ENCODE results near the gene MYL7. TPM values are rescaled to one million over a fixed set of nuclear protein-coding genes. Genes with fewer than 3 reads are reported as not detected.

Gene MYL7
- total RNA-seq, 1 donor from 2014 or later = 21.4 TPM

DNA sequence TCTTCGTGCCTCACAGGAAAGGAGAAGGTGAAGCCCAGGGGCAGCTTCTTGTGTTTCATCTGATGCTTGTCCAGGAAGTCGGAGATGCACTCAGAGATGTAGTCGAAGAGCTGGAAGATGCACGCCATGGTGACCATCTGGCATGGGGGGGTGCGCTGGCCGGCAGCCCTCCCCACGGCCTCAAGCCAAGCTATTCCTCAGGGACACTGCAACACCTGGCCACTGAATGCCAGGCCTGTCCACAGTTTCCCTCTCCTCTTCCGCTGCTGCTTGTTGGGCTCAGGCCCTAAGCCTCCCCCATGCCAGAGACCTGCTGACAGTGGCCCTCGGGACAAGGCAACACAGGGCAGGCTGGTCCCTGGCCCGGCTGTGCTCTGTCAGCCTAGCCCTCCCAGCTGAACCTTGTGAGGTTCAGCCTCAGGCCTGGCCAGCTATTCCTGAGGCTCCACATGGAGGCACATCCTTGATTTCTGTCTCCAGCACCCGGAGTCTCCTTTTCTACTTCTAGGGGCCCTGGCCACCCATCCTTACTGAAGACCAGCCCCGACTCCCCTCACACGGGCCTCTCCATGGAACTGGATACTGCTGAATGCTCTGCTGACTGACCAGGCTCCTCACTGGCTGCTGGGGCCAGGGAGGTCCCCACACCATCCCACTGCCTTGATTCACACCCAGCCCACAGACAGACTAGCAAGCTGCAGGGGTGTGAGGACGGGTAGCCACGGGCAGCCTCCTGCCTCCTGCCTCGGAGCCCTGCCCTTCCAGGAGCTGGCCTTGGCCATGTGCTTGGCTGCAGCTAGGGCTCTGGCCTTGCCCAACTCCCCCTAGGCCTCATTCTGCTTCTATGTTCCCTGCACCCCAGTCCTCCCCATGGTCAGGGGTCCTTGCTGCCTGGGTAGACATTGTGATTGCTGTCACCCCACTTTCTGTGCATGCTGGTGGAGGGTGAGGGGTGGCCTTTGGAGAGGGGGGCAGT is 10.1 kb upstream of the MYL7 start:
- H3K9me3 ChIP-seq (ENCODE audit: control insufficient read depth in 3 of 3, low read length in 3 of 3) = no peaks in the 10 kb centered on the region
- peaks cover 0 to 7% (median 6%) of the 10 kb centered on the region in 3 donors for H3K4me1 ChIP-seq (ENCODE audit: control insufficient read depth in 3 of 3, insufficient read depth in 3 of 3, low read length in 3 of 3)
- no peak overlapping the region for H3K27ac ChIP-seq (ENCODE audit: low read depth, low read length)
- no peaks in the 10 kb centered on the region for H3K36me3 ChIP-seq (ENCODE audit: control insufficient read depth in 3 of 3, insufficient read depth in 3 of 3, low read length in 3 of 3)
- H3K4me3 ChIP-seq (ENCODE audit: low read length in 3 of 3) = no peak overlapping the region
- H3K27me3 ChIP-seq (ENCODE audit: control insufficient read depth in 3 of 3, insufficient read depth in 3 of 3, low read length in 3 of 3) = peaks cover 3 to 8% (median 7%) of the 10 kb centered on the region in 3 donors
- peak overlapping the region in 1 of 3 donors; percentile 8 for H3K9ac ChIP-seq (ENCODE audit: low read depth in 1 of 3, low read length in 3 of 3)

- H3K9me3 ChIP-seq (ENCODE audit: control insufficient read depth in 3 of 3, low read length in 3 of 3) = no peaks in the 10 kb centered on the region
- H3K27me3 ChIP-seq (ENCODE audit: control insufficient read depth in 3 of 3, insufficient read depth in 3 of 3, low read length in 3 of 3) = peaks cover 5 to 11% (median 10%) of the 10 kb centered on the region in 3 donors
- H3K4me1 ChIP-seq (ENCODE audit: control insufficient read depth in 3 of 3, insufficient read depth in 3 of 3, low read length in 3 of 3) = peaks cover 0 to 11% (median 11%) of the 10 kb centered on the region in 3 donors
Measured at GRCh38 chr7:44150466-44150832, 9.3 kb upstream of the MYL7 start.

GRCh38 chr7:44149571-44150465 is 8.7 kb upstream of the MYL7 start:
- H3K9ac ChIP-seq (ENCODE audit: low read depth in 1 of 3, low read length in 3 of 3) = no peak overlapping the region
- no peak overlapping the region for H3K27ac ChIP-seq (ENCODE audit: low read depth, low read length)
- H3K4me3 ChIP-seq (ENCODE audit: low read length in 3 of 3) = no peak overlapping the region
- H3K4me1 ChIP-seq (ENCODE audit: control insufficient read depth in 3 of 3, insufficient read depth in 3 of 3, low read length in 3 of 3) = peaks cover 0 to 15% (median 12%) of the 10 kb centered on the region in 3 donors
- H3K9me3 ChIP-seq (ENCODE audit: control insufficient read depth in 3 of 3, low read length in 3 of 3) = no peaks in the 10 kb centered on the region
- peaks cover 11 to 17% (median 17%) of the 10 kb centered on the region in 3 donors for H3K27me3 ChIP-seq (ENCODE audit: control insufficient read depth in 3 of 3, insufficient read depth in 3 of 3, low read length in 3 of 3)
- H3K36me3 ChIP-seq (ENCODE audit: control insufficient read depth in 3 of 3, insufficient read depth in 3 of 3, low read length in 3 of 3) = no peaks in the 10 kb centered on the region

More at GRCh38 chr7:44150466-44150832, 9.3 kb upstream of the MYL7 start:
- Histone ChIP-seq H3K9ac (ENCODE audit: low read depth in 1 of 3, low read length in 3 of 3) (no peak overlapping the region), H3K27ac (ENCODE audit: low read depth, low read length) (no peak overlapping the region), H3K4me3 (ENCODE audit: low read length in 3 of 3) (no peak overlapping the region), H3K36me3 (ENCODE audit: control insufficient read depth in 3 of 3, insufficient read depth in 3 of 3, low read length in 3 of 3) (no peaks in the 10 kb centered on the region)

DNA sequence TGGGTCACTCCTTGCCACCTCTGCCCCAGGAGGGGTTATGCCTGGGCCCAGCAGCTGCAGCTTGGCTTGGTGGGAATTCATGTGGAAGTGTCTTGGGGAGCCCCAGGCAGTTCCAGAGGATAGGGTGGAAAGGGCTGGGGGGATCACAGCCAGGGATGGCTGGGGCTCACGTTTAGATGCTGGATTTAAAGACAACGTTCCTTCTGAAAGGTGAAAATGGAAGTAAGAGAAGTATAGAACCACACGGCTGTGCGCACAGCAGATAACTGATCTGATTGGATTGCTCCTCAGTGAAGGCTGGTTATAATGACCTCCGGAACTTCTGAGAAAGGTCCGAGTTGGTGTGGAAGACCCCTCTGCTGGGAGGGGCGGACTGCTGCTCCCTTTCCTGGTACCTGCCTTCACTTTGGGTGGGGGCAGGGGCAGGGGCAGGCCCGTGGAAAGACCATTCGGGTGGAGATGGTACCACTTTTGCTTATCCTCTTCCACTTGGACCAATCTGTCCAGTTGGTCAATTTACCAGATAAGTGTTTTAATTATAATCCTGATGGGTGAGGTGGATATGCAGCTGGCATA is 7.9 kb upstream of the MYL7 start:
- Histone ChIP-seq H3K4me3 (ENCODE audit: low read length in 3 of 3) (no peak overlapping the region), H3K36me3 (ENCODE audit: control insufficient read depth in 3 of 3, insufficient read depth in 3 of 3, low read length in 3 of 3) (no peaks in the 10 kb centered on the region), H3K27me3 (ENCODE audit: control insufficient read depth in 3 of 3, insufficient read depth in 3 of 3, low read length in 3 of 3) (peaks cover 15 to 22% (median 20%) of the 10 kb centered on the region in 3 donors), H3K9me3 (ENCODE audit: control insufficient read depth in 3 of 3, low read length in 3 of 3) (no peaks in the 10 kb centered on the region), H3K27ac (ENCODE audit: low read depth, low read length) (no peak overlapping the region), H3K4me1 (ENCODE audit: control insufficient read depth in 3 of 3, insufficient read depth in 3 of 3, low read length in 3 of 3) (peaks cover 0 to 15% (median 12%) of the 10 kb centered on the region in 3 donors), H3K9ac (ENCODE audit: low read depth in 1 of 3, low read length in 3 of 3) (no peak overlapping the region)

DNA sequence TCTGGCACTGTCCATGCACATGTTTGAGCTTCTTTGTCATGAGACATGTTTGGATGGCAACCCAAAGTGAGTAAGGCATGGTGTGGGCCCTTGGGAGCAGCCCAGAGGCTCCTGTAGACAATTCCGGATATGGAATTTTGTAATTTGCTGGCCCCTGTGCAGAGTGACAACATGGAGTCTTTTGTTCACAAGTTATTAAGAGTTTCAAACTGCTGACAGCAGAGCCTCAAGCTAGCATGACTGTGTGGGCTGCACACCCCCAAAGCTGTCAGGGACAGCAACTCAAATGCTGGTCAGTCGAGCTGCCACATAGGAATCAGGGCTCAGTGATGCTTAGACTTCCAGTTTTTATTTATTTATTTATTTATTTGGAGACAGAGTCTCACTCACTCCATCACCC is 7.0 kb upstream of the MYL7 start:
- Histone ChIP-seq H3K4me3 (ENCODE audit: low read length in 3 of 3) (no peak overlapping the region), H3K27me3 (ENCODE audit: control insufficient read depth in 3 of 3, insufficient read depth in 3 of 3, low read length in 3 of 3) (peaks cover 15 to 22% (median 20%) of the 10 kb centered on the region in 3 donors), H3K9me3 (ENCODE audit: control insufficient read depth in 3 of 3, low read length in 3 of 3) (no peaks in the 10 kb centered on the region), H3K36me3 (ENCODE audit: control insufficient read depth in 3 of 3, insufficient read depth in 3 of 3, low read length in 3 of 3) (no peaks in the 10 kb centered on the region), H3K27ac (ENCODE audit: low read depth, low read length) (no peak overlapping the region), H3K9ac (ENCODE audit: low read depth in 1 of 3, low read length in 3 of 3) (no peak overlapping the region), H3K4me1 (ENCODE audit: control insufficient read depth in 3 of 3, insufficient read depth in 3 of 3, low read length in 3 of 3) (peaks cover 0 to 15% (median 12%) of the 10 kb centered on the region in 3 donors)

DNA sequence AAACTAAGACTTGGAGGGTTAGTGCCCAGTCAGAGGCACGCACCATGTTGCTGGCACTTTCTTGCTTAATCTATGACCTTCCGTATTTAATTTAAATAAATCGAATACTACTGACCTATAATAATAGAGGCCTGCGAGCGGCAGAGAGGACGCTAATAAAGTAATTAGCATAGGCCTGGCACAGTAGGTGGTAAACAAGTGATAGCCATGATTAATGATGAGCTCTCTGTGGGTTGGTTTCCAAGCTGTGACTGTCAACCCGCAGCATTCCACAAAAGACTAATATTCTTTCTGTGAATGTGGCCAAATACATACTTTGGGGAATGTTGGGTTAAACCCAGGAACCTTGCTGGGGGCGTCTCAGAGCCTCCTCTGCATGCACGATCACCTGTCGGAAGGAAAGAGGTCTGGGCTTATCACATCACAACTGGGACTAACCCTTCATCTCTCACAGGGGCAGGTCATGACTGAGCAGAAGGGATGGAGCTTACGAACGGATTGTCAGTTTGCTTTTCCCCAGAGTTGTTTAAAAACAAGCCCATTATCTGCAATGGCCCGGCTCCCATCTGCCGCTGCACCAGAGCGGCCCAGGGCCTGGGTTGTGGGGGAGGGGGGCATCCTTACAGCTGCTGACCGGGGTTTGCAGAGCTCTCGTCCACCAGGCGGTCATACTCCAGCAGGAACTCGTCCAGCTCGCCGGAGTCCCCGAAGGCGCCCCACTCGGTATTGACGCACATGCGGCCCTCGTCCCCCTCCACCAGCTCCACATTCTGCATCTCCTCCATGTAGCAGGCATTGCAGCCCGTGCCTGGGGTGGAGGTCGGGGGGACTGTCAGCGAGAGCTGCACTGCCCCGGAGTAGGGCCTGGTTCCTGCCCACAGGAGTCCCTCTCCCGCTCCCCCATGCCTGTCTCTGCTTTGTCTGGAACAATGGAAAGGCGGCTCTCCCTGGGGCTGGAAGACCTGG is 6.2 kb upstream of the MYL7 start:
- Histone ChIP-seq H3K9ac (ENCODE audit: low read depth in 1 of 3, low read length in 3 of 3) (no peak overlapping the region), H3K27ac (ENCODE audit: low read depth, low read length) (no peak overlapping the region), H3K9me3 (ENCODE audit: control insufficient read depth in 3 of 3, low read length in 3 of 3) (no peaks in the 10 kb centered on the region), H3K4me3 (ENCODE audit: low read length in 3 of 3) (no peak overlapping the region), H3K36me3 (ENCODE audit: control insufficient read depth in 3 of 3, insufficient read depth in 3 of 3, low read length in 3 of 3) (no peaks in the 10 kb centered on the region), H3K27me3 (ENCODE audit: control insufficient read depth in 3 of 3, insufficient read depth in 3 of 3, low read length in 3 of 3) (peaks cover 15 to 22% (median 20%) of the 10 kb centered on the region in 3 donors), H3K4me1 (ENCODE audit: control insufficient read depth in 3 of 3, insufficient read depth in 3 of 3, low read length in 3 of 3) (peaks cover 0 to 15% (median 12%) of the 10 kb centered on the region in 3 donors)

DNA sequence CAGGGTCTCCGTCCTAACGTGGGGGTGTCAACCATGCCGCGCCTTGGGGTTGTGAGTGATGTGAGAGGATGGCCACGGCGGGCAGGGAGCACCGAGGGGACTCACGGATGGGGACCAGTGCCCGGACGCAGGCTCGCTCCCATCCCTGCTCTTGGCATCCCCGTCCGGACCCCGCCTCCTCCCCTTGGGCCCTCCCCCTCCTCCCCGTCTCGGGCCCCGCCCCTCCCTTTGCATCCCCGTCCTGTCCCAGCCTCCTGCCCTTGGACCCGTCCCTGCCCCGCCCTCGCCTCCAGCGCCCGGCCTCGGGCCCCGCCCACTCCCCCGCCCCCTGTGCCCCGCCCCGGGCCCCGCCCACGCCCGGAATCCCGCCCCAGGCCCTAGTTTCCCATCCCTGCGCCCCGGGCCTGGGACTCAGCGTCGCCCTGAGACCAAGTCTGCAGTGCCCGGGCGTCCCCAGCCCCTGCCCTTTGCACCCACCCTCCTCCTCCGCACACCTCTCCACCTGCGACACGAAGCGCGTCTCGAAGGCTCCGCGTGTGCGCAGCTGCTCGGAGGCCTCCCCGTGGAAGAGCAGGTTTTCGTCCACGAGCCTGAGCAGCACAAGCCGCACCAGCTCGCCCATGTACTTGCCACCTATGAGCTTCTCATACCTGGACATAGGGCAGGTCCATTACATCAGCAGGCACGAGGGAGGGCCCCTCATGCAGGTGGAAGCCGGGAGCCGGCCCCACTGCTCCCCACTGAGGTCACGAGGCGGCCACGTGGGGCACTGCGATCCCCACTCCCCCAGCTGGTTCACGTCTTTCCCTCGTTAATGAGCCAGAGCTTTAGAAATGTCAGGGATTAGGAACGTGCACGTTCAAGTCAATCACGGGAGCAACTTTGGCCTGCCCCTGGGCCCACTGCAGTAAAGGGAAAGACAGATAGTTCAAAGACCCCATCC is 5.1 kb upstream of the MYL7 start:
- H3K9me3 ChIP-seq (ENCODE audit: control insufficient read depth in 3 of 3, low read length in 3 of 3) = no peaks in the 10 kb centered on the region
- H3K4me1 ChIP-seq (ENCODE audit: control insufficient read depth in 3 of 3, insufficient read depth in 3 of 3, low read length in 3 of 3) = peaks cover 0 to 15% (median 12%) of the 10 kb centered on the region in 3 donors
- H3K27me3 ChIP-seq (ENCODE audit: control insufficient read depth in 3 of 3, insufficient read depth in 3 of 3, low read length in 3 of 3) = peaks cover 15 to 20% (median 20%) of the 10 kb centered on the region in 3 donors
- H3K9ac ChIP-seq (ENCODE audit: low read depth in 1 of 3, low read length in 3 of 3) = peak overlapping the region in 1 of 3 donors; percentile 62
- H3K4me3 ChIP-seq (ENCODE audit: low read length in 3 of 3) = peak overlapping the region; percentile 14 to 70 (median 43)
- no peaks in the 10 kb centered on the region for H3K36me3 ChIP-seq (ENCODE audit: control insufficient read depth in 3 of 3, insufficient read depth in 3 of 3, low read length in 3 of 3)
- no peak overlapping the region for H3K27ac ChIP-seq (ENCODE audit: low read depth, low read length)

GRCh38 chr7:44145479-44145968 is 4.4 kb upstream of the MYL7 start:
- Histone ChIP-seq H3K27ac (ENCODE audit: low read depth, low read length) (no peak overlapping the region), H3K4me1 (ENCODE audit: control insufficient read depth in 3 of 3, insufficient read depth in 3 of 3, low read length in 3 of 3) (peaks cover 0 to 15% (median 11%) of the 10 kb centered on the region in 3 donors), H3K27me3 (ENCODE audit: control insufficient read depth in 3 of 3, insufficient read depth in 3 of 3, low read length in 3 of 3) (peaks cover 15 to 20% (median 20%) of the 10 kb centered on the region in 3 donors)

More at GRCh38 chr7:44145479-44145968, 4.4 kb upstream of the MYL7 start:
- H3K36me3 ChIP-seq (ENCODE audit: control insufficient read depth in 3 of 3, insufficient read depth in 3 of 3, low read length in 3 of 3) = no peaks in the 10 kb centered on the region
- H3K4me3 ChIP-seq (ENCODE audit: low read length in 3 of 3) = peak overlapping the region; percentile 14 to 70 (median 43)
- no peaks in the 10 kb centered on the region for H3K9me3 ChIP-seq (ENCODE audit: control insufficient read depth in 3 of 3, low read length in 3 of 3)
- no peak overlapping the region for H3K9ac ChIP-seq (ENCODE audit: low read depth in 1 of 3, low read length in 3 of 3)

Data from skeletal muscle tissue (tissue), 4 donors.